Tibial nerve (tissue), 3 donors: ENCODE results near the gene OFD1.

Experiments
- POLR2A ChIP-seq, 2 donors: fragments of 450-650 bp; IDR thresholded peaks; one replicate each; pipeline ENCODE4 v1.6.1; 2017; ENCODE audit warnings: antibody characterized with exemption in 2 of 2, mild to moderate bottlenecking in 2 of 2, moderate library complexity in 2 of 2
- TF ChIP-seq, protein P1 (sequence below), 5 experiments: fragments of 200-600 bp in 3 of 5; fragments of 450-650 bp in 2 of 5; sonication (generic) in 3 of 5; IDR thresholded peaks; one replicate each; pipeline ENCODE4 v1.5.1; 2016 to 2019; ENCODE audit warnings: antibody characterized with exemption in 5 of 5, mild to moderate bottlenecking in 3 of 5, moderate library complexity in 2 of 5

DNA sequence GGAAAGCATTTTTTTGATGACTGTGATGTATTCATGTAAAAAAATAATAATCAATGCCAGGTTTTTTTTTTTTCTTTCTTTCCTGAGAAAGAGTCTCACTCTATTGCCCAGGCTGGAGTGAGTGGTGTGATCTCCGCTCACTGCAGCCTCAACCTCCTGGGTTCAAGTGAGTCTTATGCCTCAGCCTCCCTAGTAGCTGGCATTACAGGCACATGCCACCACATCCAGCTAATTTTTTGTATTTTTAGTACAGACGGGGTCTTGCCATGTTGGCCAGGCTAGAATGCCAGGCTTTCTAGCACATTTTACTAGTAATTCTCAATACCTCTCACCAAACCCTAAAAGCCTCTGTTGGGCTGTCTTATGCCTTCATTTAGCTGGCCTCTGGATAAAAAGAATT, 56.6 kb downstream of the OFD1 start:
- TF ChIP-seq, protein P1, sequence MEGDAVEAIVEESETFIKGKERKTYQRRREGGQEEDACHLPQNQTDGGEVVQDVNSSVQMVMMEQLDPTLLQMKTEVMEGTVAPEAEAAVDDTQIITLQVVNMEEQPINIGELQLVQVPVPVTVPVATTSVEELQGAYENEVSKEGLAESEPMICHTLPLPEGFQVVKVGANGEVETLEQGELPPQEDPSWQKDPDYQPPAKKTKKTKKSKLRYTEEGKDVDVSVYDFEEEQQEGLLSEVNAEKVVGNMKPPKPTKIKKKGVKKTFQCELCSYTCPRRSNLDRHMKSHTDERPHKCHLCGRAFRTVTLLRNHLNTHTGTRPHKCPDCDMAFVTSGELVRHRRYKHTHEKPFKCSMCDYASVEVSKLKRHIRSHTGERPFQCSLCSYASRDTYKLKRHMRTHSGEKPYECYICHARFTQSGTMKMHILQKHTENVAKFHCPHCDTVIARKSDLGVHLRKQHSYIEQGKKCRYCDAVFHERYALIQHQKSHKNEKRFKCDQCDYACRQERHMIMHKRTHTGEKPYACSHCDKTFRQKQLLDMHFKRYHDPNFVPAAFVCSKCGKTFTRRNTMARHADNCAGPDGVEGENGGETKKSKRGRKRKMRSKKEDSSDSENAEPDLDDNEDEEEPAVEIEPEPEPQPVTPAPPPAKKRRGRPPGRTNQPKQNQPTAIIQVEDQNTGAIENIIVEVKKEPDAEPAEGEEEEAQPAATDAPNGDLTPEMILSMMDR (IDR thresholded peaks at IDR 0.05): no peak
- TF ChIP-seq POLR2A (IDR thresholded peaks at IDR 0.05): no peak
